ENCODE results near the gene RAPGEF5.

The RAPGEF5 gene

GRCh38 chr7:22240904-22241571 lies 115.9 kb downstream of the RAPGEF5 start:
- Mint-ChIP-seq H3K27me3 (ENCODE audit: low read depth) (peaks cover 9% of the 10 kb centered on the region), H3K4me3 (no peak overlapping the region), H3K4me1 (ENCODE audit: low read depth) (no peaks in the 10 kb centered on the region), H3K27ac (no peak overlapping the region), H3K36me3 (ENCODE audit: low read depth) (no peaks in the 10 kb centered on the region), H3K9me3 (no peaks in the 10 kb centered on the region)
- no peak for DNase-seq (ENCODE audit: low spot score)

- Mint-ChIP-seq H3K9me3 (no peaks in the 10 kb centered on the region), H3K4me1 (ENCODE audit: low read depth) (no peaks in the 10 kb centered on the region), H3K36me3 (ENCODE audit: low read depth) (no peaks in the 10 kb centered on the region), H3K4me3 (no peak overlapping the region), H3K27ac (no peak overlapping the region), H3K27me3 (ENCODE audit: low read depth) (peaks cover 15% of the 10 kb centered on the region)
- DNase-seq (ENCODE audit: low spot score) = no peak
Observed at GRCh38 chr7:22238354-22239311, 118.3 kb downstream of the RAPGEF5 start.

DNA sequence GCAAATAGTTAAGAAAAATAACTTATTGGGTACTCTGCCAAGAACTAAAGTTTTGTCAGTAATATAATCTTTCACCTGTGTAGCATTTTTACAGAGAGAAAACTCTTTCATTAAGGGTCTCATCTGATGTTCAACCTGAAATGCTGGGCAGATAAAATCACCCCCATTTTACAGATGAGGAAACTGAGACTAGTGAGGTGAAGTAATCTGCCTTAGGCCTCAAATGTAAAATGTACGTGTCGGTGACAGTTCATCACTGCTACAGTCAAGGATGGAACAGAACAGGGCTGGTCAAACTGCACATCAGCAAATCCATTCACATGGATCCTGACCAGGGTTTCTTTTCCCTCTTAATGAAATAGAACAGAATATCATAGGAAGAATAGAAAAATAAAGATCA lies 121.8 kb downstream of the RAPGEF5 start:
- Mint-ChIP-seq H3K4me3 (no peak overlapping the region), H3K27me3 (ENCODE audit: low read depth) (peaks cover 24% of the 10 kb centered on the region), H3K27ac (no peak overlapping the region), H3K36me3 (ENCODE audit: low read depth) (no peaks in the 10 kb centered on the region), H3K4me1 (ENCODE audit: low read depth) (no peaks in the 10 kb centered on the region), H3K9me3 (no peaks in the 10 kb centered on the region)
- DNase-seq (ENCODE audit: low spot score) = no peak

DNA sequence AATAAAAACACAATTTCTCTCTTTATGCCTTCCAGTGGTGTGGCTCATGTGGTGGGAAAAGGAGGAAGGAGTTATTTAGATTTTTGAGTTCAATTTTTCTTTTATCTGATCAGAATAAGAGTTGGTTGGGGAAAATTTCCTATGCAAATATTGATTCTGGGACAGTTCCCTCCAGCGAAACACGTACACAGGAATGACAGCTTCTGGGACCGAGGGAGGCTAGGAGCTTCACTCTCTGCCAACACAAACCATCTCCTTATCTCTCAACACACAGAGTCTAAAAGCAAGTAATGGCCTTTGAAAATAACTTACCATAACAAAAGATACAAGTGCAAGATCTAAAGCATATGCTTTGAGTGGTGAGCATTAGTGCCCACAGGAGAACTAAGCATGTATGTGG lies 122.7 kb downstream of the RAPGEF5 start:
- no peaks in the 10 kb centered on the region for H3K36me3 Mint-ChIP-seq (ENCODE audit: low read depth)
- H3K4me3 Mint-ChIP-seq = no peak overlapping the region
- H3K27ac Mint-ChIP-seq = no peak overlapping the region
- peaks cover 24% of the 10 kb centered on the region for H3K27me3 Mint-ChIP-seq (ENCODE audit: low read depth)
- DNase-seq (ENCODE audit: low spot score) = no peak
- H3K4me1 Mint-ChIP-seq (ENCODE audit: low read depth) = no peaks in the 10 kb centered on the region
- H3K9me3 Mint-ChIP-seq = no peaks in the 10 kb centered on the region

DNA sequence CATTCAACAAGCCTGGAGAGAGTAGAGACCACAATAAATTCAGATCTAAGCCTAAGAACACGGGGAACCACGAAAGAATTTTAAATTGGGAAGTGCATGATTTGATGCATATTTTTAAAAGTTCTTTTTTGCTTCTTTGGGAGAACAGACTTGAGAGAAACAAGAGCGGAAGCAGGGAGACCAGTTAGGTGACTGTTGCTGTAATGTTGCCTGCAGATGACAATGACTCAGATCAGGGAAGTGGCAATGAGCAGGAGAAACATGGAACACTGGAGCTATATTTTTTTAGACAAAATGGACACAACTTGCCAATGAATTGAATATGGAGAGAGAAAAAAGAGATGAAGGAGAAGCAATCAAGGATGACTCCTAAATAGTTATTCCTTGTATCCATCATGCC lies 125.1 kb downstream of the RAPGEF5 start:
- Mint-ChIP-seq H3K4me1 (ENCODE audit: low read depth) (no peaks in the 10 kb centered on the region), H3K9me3 (no peaks in the 10 kb centered on the region), H3K27ac (no peak overlapping the region), H3K27me3 (ENCODE audit: low read depth) (peaks cover 19% of the 10 kb centered on the region), H3K4me3 (no peak overlapping the region), H3K36me3 (ENCODE audit: low read depth) (no peaks in the 10 kb centered on the region)
- no peak for DNase-seq (ENCODE audit: low spot score)

DNA sequence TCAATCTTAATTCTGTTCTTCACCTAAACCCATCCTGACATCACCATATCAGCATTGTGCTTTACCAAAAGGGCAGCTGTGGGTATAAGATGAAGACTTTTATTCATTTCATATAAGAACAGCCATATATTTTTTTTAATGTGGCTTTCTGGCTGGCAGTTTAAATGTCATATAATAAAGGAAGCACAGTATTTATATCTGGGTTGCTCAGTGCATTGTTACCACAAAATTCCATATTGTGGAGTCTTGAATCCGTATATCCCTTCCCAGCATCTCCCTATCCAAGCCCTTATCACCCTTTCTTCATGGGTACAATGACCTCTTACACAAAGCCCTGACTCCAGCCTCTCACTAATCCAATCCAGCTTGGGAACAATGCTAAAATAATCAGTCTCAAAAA lies 125.8 kb downstream of the RAPGEF5 start:
- Mint-ChIP-seq H3K27me3 (ENCODE audit: low read depth) (peaks cover 18% of the 10 kb centered on the region), H3K4me1 (ENCODE audit: low read depth) (no peaks in the 10 kb centered on the region), H3K4me3 (no peak overlapping the region), H3K27ac (no peak overlapping the region), H3K9me3 (no peaks in the 10 kb centered on the region), H3K36me3 (ENCODE audit: low read depth) (no peaks in the 10 kb centered on the region)
- DNase-seq (ENCODE audit: low spot score) = no peak

DNA sequence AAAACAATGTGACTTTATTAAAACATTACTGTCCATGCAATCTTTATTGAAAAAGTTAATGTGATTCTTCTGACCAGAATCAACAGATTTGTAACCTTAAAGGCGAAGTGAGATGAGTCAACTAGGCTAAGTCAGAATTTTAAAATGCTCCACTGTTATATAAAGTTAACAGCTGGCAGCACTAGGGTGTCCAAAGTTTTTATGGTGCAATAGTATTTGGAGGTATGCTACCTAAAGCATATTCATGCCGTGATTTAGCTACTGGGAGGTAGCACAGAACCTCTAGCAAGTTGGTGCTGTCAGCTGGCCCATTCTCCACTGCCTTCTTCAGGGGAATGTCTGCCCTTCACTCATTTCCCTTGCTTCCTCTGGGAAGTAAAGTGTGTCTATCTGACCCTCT lies 126.7 kb downstream of the RAPGEF5 start:
- peaks cover 14% of the 10 kb centered on the region for H3K27me3 Mint-ChIP-seq (ENCODE audit: low read depth)
- no peaks in the 10 kb centered on the region for H3K36me3 Mint-ChIP-seq (ENCODE audit: low read depth)
- H3K9me3 Mint-ChIP-seq = no peaks in the 10 kb centered on the region
- no peak overlapping the region for H3K27ac Mint-ChIP-seq
- DNase-seq (ENCODE audit: low spot score) = no peak
- no peaks in the 10 kb centered on the region for H3K4me1 Mint-ChIP-seq (ENCODE audit: low read depth)
- H3K4me3 Mint-ChIP-seq = no peak overlapping the region

DNA sequence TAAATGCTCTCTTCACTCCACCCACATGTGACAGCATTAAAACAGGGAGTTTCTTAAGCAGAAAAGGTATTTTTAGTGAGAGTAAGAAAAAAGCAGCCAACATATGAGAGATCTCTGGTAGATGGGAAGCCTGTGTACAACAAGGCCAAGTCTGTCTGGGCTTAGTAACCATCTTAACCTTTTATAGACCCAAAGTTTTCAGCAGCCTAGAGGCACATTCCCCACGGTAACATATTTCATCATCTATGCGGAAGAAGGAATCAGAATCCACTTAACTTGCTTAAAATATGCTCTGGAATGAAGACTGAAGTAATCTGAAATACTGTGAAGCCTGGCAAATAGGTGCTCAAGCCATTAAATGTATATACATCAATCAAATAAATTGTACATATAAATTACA lies 127.8 kb downstream of the RAPGEF5 start:
- Mint-ChIP-seq H3K36me3 (ENCODE audit: low read depth) (no peaks in the 10 kb centered on the region), H3K27ac (no peak overlapping the region), H3K4me1 (ENCODE audit: low read depth) (no peaks in the 10 kb centered on the region), H3K9me3 (no peaks in the 10 kb centered on the region), H3K27me3 (ENCODE audit: low read depth) (peaks cover 9% of the 10 kb centered on the region), H3K4me3 (no peak overlapping the region)
- no peak for DNase-seq (ENCODE audit: low spot score)

DNA sequence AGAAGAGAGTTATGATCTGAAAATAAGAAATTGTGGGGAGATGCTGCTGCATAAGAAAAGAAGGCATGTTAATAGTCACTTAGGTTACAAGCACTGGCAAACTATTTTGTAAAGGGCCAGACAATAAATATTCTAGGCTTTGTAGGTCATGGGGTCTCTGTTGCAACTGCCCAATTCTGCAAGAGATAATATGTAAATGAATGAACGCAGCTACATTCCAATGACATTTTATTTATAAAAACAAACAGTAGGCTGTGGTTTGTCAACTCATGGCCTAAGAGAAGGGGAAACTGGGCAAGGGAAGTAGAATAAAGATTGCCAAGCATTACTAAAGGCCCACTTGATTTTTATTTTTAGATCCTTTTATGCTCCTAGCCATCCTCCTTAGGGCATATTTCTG lies 133.1 kb downstream of the RAPGEF5 start:
- H3K4me1 Mint-ChIP-seq (ENCODE audit: low read depth) = no peaks in the 10 kb centered on the region
- peaks cover 3% of the 10 kb centered on the region for H3K27me3 Mint-ChIP-seq (ENCODE audit: low read depth)
- H3K9me3 Mint-ChIP-seq = no peaks in the 10 kb centered on the region
- no peaks in the 10 kb centered on the region for H3K36me3 Mint-ChIP-seq (ENCODE audit: low read depth)
- no peak overlapping the region for H3K27ac Mint-ChIP-seq
- no peak overlapping the region for H3K4me3 Mint-ChIP-seq
- no peak for DNase-seq (ENCODE audit: low spot score)

- no peaks in the 10 kb centered on the region for H3K36me3 Mint-ChIP-seq (ENCODE audit: low read depth)
Observed at GRCh38 chr7:22220941-22221340, 136.0 kb downstream of the RAPGEF5 start.

DNA sequence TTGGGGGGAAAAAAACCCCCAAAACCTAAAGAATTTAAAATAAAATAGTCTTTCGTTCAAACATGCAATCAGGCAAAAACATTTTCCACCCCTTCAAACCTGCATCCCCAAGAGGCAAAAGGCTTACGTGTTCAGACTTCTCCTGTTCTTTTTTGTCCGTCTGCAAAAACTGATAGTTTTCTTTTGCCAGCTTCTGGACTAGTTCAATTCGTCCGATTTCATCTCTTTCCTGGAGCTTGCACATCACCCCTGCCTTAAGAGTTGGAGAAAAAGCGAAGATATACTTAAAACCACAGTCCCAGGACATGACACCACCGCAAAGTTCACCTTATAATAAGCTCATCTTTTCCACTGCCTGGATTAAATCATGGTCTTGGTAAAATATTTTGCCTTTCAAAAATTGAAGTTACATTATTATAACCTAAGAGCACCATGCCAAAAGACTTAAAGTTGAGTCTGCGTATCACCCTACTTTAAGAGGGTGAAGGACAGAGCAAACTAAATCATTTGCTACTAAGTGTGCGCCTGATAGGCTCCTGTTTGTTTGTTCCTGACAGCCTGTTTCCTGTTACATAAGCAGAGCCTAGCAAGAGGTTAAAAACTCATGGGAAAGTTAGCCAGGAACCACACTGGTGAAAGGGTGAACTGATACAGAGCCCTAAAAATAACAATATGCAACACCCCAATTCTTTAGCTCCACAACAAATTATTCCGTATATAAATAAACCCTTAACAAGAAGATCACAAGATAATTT lies 137.0 kb downstream of the RAPGEF5 start:
- no peak for DNase-seq (ENCODE audit: low spot score)
- H3K4me1 Mint-ChIP-seq (ENCODE audit: low read depth) = no peaks in the 10 kb centered on the region
- peaks cover 28% of the 10 kb centered on the region for H3K27me3 Mint-ChIP-seq (ENCODE audit: low read depth)
- no peaks in the 10 kb centered on the region for H3K9me3 Mint-ChIP-seq
- no peaks in the 10 kb centered on the region for H3K36me3 Mint-ChIP-seq (ENCODE audit: low read depth)
- H3K27ac Mint-ChIP-seq = no peak overlapping the region
- H3K4me3 Mint-ChIP-seq = no peak overlapping the region

More at GRCh38 chr7:22220941-22221340, 136.0 kb downstream of the RAPGEF5 start:
- Mint-ChIP-seq H3K4me3 (no peak overlapping the region), H3K27ac (no peak overlapping the region), H3K4me1 (ENCODE audit: low read depth) (no peaks in the 10 kb centered on the region), H3K27me3 (ENCODE audit: low read depth) (peaks cover 21% of the 10 kb centered on the region), H3K9me3 (no peaks in the 10 kb centered on the region)
- DNase-seq (ENCODE audit: low spot score) = no peak

- Mint-ChIP-seq H3K27me3 (ENCODE audit: low read depth) (peaks cover 34% of the 10 kb centered on the region), H3K4me3 (no peak overlapping the region), H3K27ac (no peak overlapping the region), H3K4me1 (ENCODE audit: low read depth) (no peaks in the 10 kb centered on the region), H3K9me3 (no peaks in the 10 kb centered on the region), H3K36me3 (ENCODE audit: low read depth) (no peaks in the 10 kb centered on the region)
- no peak for DNase-seq (ENCODE audit: low spot score)
Observed at GRCh38 chr7:22219036-22219435, 137.9 kb downstream of the RAPGEF5 start.

DNA sequence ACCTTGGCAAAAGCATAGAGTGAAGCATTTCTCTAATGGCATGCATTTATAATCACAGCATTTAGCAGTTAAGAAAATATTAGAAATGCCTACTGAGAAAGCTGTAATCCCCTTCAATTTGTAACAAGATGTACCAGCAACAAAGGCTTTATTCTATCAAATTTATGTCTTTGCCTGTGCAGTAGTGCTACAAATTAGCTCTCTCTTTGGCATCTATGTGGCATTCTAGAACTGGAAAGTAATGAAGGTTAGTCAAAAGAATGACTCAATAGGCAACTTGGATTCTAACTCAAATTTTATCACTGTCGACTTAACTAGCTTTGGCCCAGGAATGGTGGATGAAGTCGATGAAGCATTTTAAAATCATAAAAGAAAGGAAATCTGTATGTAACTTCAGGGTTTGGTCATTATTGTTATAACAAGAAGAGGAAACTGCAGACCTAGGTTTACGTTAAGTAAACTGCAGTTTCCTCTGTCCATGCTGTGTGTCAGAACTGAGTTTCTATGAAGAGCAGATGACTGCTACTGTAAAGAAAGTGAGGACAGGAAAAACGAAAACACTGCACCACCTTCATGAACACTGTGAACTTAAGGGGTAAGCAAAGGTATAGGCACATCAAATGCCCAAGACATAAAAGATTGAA lies 140.0 kb downstream of the RAPGEF5 start:
- no peak for DNase-seq (ENCODE audit: low spot score)
- H3K36me3 Mint-ChIP-seq (ENCODE audit: low read depth) = no peaks in the 10 kb centered on the region
- H3K4me1 Mint-ChIP-seq (ENCODE audit: low read depth) = no peaks in the 10 kb centered on the region
- H3K27me3 Mint-ChIP-seq (ENCODE audit: low read depth) = peaks cover 49% of the 10 kb centered on the region
- H3K4me3 Mint-ChIP-seq = no peak overlapping the region
- H3K27ac Mint-ChIP-seq = no peak overlapping the region
- no peaks in the 10 kb centered on the region for H3K9me3 Mint-ChIP-seq
